Parathyroid adenoma (tissue), 2 donors: ENCODE measurements around the gene NUDT1.

ENCODE experiments used
- H2AFZ ChIP-seq: fragments of 300-600 bp; sonication (generic); one replicate; pipeline ENCODE4 v1.7.0; 2017; ENCODE audit warnings: antibody characterized with exemption, mild to moderate bottlenecking
- H3K27ac ChIP-seq: fragments of 300-600 bp; sonication (generic); one replicate; pipeline ENCODE4 v1.7.0; 2017
- H3K27me3 ChIP-seq: fragments of 300-600 bp; sonication (generic); one replicate; pipeline ENCODE4 v1.7.0; 2017; ENCODE audit warnings: low read length; ENCODE audit not compliant: control insufficient read depth, insufficient read depth
- H3K36me3 ChIP-seq: fragments of 300-600 bp; sonication (generic); one replicate; pipeline ENCODE4 v1.7.0; 2017; ENCODE audit warnings: low read length; ENCODE audit not compliant: control insufficient read depth, insufficient read depth
- H3K4me1 ChIP-seq: fragments of 300-600 bp; sonication (generic); one replicate; pipeline ENCODE4 v1.7.0; 2017; ENCODE audit warnings: control low read depth
- H3K4me2 ChIP-seq: fragments of 300-600 bp; sonication (generic); one replicate; pipeline ENCODE4 v1.7.0; 2017; ENCODE audit warnings: low read length
- H3K4me3 ChIP-seq: fragments of 300-600 bp; sonication (generic); one replicate; pipeline ENCODE4 v1.7.0; 2017; ENCODE audit warnings: low read depth, low read length
- H3K79me2 ChIP-seq: fragments of 300-600 bp; sonication (generic); one replicate; pipeline ENCODE4 v1.7.0; 2017; ENCODE audit warnings: control low read depth
- H3K9ac ChIP-seq: fragments of 300-600 bp; sonication (generic); one replicate; pipeline ENCODE4 v1.7.0; 2017; ENCODE audit warnings: mild to moderate bottlenecking
- H3K9me3 ChIP-seq: fragments of 300-600 bp; sonication (generic); one replicate; pipeline ENCODE4 v1.7.0; 2017; ENCODE audit warnings: low read length; ENCODE audit not compliant: control insufficient read depth
- TF ChIP-seq, protein P1 (sequence below): fragments of 300-600 bp; sonication (generic); IDR thresholded peaks from one replicate; pipeline ENCODE4 v1.7.0; 2017; ENCODE audit warnings: antibody characterized with exemption, mild to moderate bottlenecking
- donor health status: primary hyperparathyroidism.

The NUDT1 gene

GRCh38 chr7:2276107-2276506, 34.1 kb downstream of the NUDT1 start:
- H3K4me2 ChIP-seq: no peak overlapping the region
- TF ChIP-seq, protein P1, sequence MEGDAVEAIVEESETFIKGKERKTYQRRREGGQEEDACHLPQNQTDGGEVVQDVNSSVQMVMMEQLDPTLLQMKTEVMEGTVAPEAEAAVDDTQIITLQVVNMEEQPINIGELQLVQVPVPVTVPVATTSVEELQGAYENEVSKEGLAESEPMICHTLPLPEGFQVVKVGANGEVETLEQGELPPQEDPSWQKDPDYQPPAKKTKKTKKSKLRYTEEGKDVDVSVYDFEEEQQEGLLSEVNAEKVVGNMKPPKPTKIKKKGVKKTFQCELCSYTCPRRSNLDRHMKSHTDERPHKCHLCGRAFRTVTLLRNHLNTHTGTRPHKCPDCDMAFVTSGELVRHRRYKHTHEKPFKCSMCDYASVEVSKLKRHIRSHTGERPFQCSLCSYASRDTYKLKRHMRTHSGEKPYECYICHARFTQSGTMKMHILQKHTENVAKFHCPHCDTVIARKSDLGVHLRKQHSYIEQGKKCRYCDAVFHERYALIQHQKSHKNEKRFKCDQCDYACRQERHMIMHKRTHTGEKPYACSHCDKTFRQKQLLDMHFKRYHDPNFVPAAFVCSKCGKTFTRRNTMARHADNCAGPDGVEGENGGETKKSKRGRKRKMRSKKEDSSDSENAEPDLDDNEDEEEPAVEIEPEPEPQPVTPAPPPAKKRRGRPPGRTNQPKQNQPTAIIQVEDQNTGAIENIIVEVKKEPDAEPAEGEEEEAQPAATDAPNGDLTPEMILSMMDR: no peak
- H3K27ac ChIP-seq: no peak overlapping the region
- no peak overlapping the region for H3K9ac ChIP-seq
- no peaks in the 10 kb centered on the region for H3K4me1 ChIP-seq
- H3K36me3 ChIP-seq: no peaks in the 10 kb centered on the region
- H2AFZ ChIP-seq: no peak overlapping the region
- H3K79me2 ChIP-seq: no peaks in the 10 kb centered on the region
- no peak overlapping the region for H3K4me3 ChIP-seq
- no peaks in the 10 kb centered on the region for H3K9me3 ChIP-seq
- H3K27me3 ChIP-seq: no peaks in the 10 kb centered on the region

DNA sequence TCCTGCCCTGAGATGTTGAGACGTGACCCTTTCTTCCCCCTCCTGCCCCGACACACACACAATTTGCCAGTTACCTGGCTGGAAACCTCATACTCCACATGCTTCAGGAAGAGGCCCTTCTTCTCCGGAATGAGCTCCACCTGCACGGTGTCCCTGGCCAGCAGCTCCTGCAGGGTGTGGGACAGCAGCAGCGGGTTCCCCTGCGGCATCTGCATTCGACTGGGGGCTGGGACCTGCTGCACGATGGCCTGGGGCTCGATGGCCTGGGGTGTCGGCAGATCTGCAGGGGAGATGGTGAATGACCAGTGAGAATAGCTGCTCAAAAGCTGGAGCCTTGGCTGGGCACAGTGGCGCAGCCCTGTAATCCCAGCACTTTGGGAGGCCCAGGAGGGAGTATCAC, 36.0 kb downstream of the NUDT1 start:
- no peaks in the 10 kb centered on the region for H3K79me2 ChIP-seq
- no peak overlapping the region for H3K27ac ChIP-seq
- no peak overlapping the region for H3K4me2 ChIP-seq
- H3K36me3 ChIP-seq: no peaks in the 10 kb centered on the region
- TF ChIP-seq, protein P1: no peak
- no peaks in the 10 kb centered on the region for H3K4me1 ChIP-seq
- H3K4me3 ChIP-seq: no peak overlapping the region
- H3K9ac ChIP-seq: no peak overlapping the region
- H3K9me3 ChIP-seq: no peaks in the 10 kb centered on the region
- H2AFZ ChIP-seq: no peak overlapping the region
- H3K27me3 ChIP-seq: no peaks in the 10 kb centered on the region

DNA sequence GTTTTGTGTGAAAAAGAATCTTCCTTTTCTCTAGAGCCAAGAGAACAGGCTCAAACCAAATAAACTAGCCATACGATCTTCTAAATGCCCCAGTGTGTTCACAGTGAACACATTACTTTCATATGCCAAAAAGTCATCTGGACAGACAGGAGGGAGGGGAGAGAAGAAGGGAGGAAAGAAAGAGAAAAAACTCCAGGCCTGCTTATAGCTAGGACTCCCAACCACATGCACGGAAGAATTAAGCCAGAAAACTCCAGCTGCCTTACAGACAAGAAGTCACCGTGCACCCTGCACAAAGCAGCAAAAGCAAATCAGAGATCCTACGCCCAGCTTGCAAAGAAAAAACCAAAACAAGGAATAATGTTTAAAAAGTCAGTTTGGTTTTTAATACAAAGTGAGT, 37.9 kb downstream of the NUDT1 start:
- Histone ChIP-seq H3K79me2 (no peaks in the 10 kb centered on the region), H3K9ac (no peak overlapping the region), H3K4me2 (no peak overlapping the region), H3K4me1 (no peaks in the 10 kb centered on the region), H3K27me3 (no peaks in the 10 kb centered on the region), H2AFZ (no peak overlapping the region), H3K36me3 (no peaks in the 10 kb centered on the region), H3K27ac (no peak overlapping the region), H3K4me3 (no peak overlapping the region), H3K9me3 (no peaks in the 10 kb centered on the region)
- TF ChIP-seq, protein P1: no peak

- H2AFZ ChIP-seq: no peak overlapping the region
- H3K4me1 ChIP-seq: no peaks in the 10 kb centered on the region
- H3K9me3 ChIP-seq: no peaks in the 10 kb centered on the region
- no peaks in the 10 kb centered on the region for H3K36me3 ChIP-seq
- no peak overlapping the region for H3K4me3 ChIP-seq
- no peak overlapping the region for H3K27ac ChIP-seq
- no peak overlapping the region for H3K9ac ChIP-seq
- no peaks in the 10 kb centered on the region for H3K79me2 ChIP-seq
- H3K4me2 ChIP-seq: no peak overlapping the region
- TF ChIP-seq, protein P1: no peak
- H3K27me3 ChIP-seq: no peaks in the 10 kb centered on the region
These were observed 38.4 kb downstream of the NUDT1 start for GRCh38 chr7:2280424-2280823.

- Histone ChIP-seq H2AFZ (no peak overlapping the region), H3K27me3 (no peaks in the 10 kb centered on the region), H3K79me2 (no peaks in the 10 kb centered on the region), H3K9ac (no peak overlapping the region), H3K9me3 (no peaks in the 10 kb centered on the region), H3K4me1 (no peaks in the 10 kb centered on the region), H3K4me3 (no peak overlapping the region), H3K4me2 (no peak overlapping the region), H3K27ac (no peak overlapping the region), H3K36me3 (no peaks in the 10 kb centered on the region)
- TF ChIP-seq, protein P1: no peak
These were observed 39.5 kb downstream of the NUDT1 start for GRCh38 chr7:2281541-2281940.
